WTC11 (cell line): Measurements from ENCODE around the gene TNK2.

Source experiments
- ATF2 ChIP-seq: sonication (generic); formaldehyde crosslinking; IDR thresholded peaks from 2 replicates; pipeline ENCODE4 v1.8.1; 2022; ENCODE audit warnings: low read depth, missing genetic modification reagents, borderline replicate concordance
- ETV6 ChIP-seq: sonication (generic); formaldehyde crosslinking; IDR thresholded peaks from 2 replicates; pipeline ENCODE4 v1.8.1; 2022; ENCODE audit warnings: mild to moderate bottlenecking, missing genetic modification reagents
- ZNF263 ChIP-seq: sonication (generic); formaldehyde crosslinking; IDR thresholded peaks from 2 replicates; pipeline ENCODE4 v1.8.1; 2022; ENCODE audit warnings: low read depth, mild to moderate bottlenecking, moderate library complexity, missing genetic modification reagents

- TF ChIP-seq ATF2, result no peak
- TF ChIP-seq ZNF263 (CRISPR knock-in tag), result no peak
- TF ChIP-seq ETV6 (CRISPR knock-in tag), result no peak
Measured at GRCh38 chr3:195821403-195822130, 86.8 kb downstream of the TNK2 start.
